A549 (cell line): ENCODE results near the gene GTF3A. TPM values are rescaled to one million over a fixed set of nuclear protein-coding genes. Genes with fewer than 3 reads are reported as not detected.

ENCODE experiments used
- ATAC-seq, 2 experiments: fragments of 200-7000 bp in 1 of 2; fragments of >200 bp in 1 of 2; cut with Nextera tagmentation in 1 of 2; cut with Tn5 transposase in 1 of 2; 3 replicates each; pipeline versions ENCODE4 v1.8.0 to v1.9.1; 2018 to 2020; ENCODE audit warnings: mild to moderate bottlenecking in 1 of 2, moderate library complexity in 1 of 2
- CTCF ChIA-PET: fragments of 300-600 bp; sonication (Branson Sonifier 250); formaldehyde crosslinking; extraction: SDS; loops from one replicate; lab custom pipeline; 2021; ENCODE audit warnings: antibody characterized with exemption, inconsistent platforms; lab: Yijun Ruan, JAX
- POLR2A ChIA-PET: fragments of 350-600 bp; formaldehyde crosslinking; extraction: SDS; loops from one replicate; lab custom pipeline; 2021; ENCODE audit warnings: antibody characterized with exemption, inconsistent platforms; lab: Yijun Ruan, JAX
- DNase-seq, 2 experiments: peaks; one replicate each; pipeline versions ENCODE4 v3.0.0 to v3.0.0-alpha.2; 2011 to 2016; ENCODE audit warnings: low read depth in 1 of 2, low spot score in 1 of 2
- FAIRE-seq: peaks from 2 replicates; lab custom pipeline; 2011; peaks lifted over from hg19 to GRCh38; lab: Jason Lieb, UNC
- H3K27ac ChIP-seq, 2 experiments: fragments of >200 bp; sonication (Bioruptor Twin); formaldehyde crosslinking; 3 replicates each; pipeline ENCODE4 v1.5.1; 2016 to 2017
- H3K4me1 ChIP-seq: fragments of >200 bp; sonication (Bioruptor Twin); formaldehyde crosslinking; 3 replicates; pipeline ENCODE4 v1.6.1; 2016
- H3K4me2 ChIP-seq: fragments of >200 bp; sonication (Bioruptor Twin); formaldehyde crosslinking; 3 replicates; pipeline ENCODE4 v1.6.1; 2016
- H3K4me3 ChIP-seq: fragments of >200 bp; sonication (Bioruptor Twin); formaldehyde crosslinking; 3 replicates; pipeline ENCODE4 v1.5.1; 2016
- H3K9me3 ChIP-seq: fragments of >200 bp; sonication (Bioruptor Twin); formaldehyde crosslinking; 3 replicates; pipeline ENCODE4 v1.6.1; 2016
- BHLHE40 ChIP-seq: IDR thresholded peaks from 2 replicates; pipeline ENCODE4 v1.6.1; 2012; ENCODE audit warnings: low read depth, low read length, inconsistent platforms
- CEBPB ChIP-seq, 2 experiments: fragments of >200 bp in 1 of 2; sonication (Bioruptor Twin) in 1 of 2; formaldehyde crosslinking in 1 of 2; IDR thresholded peaks; 2 replicates each; pipeline ENCODE4 v1.6.1; 2012 to 2016
- CHD2 ChIP-seq: fragments of 150-350 bp; IDR thresholded peaks from 2 replicates; pipeline ENCODE4 v1.6.1; 2014; ENCODE audit warnings: low read length; ENCODE audit not compliant: partially characterized antibody
- EP300 ChIP-seq, 2 experiments: fragments of >200 bp; sonication (Bioruptor Twin); formaldehyde crosslinking; IDR thresholded peaks; 2 replicates in 1 of 2; 3 replicates in 1 of 2; pipeline ENCODE4 v1.6.1; 2016 to 2017
- FOSB ChIP-seq: fragments of 250-450 bp; sonication (Bioruptor Pico); IDR thresholded peaks from 2 replicates; pipeline ENCODE4 v1.5.0; 2020; ENCODE audit warnings: mild to moderate bottlenecking, moderate library complexity
- GATA3 ChIP-seq: IDR thresholded peaks from 2 replicates; pipeline ENCODE4 v1.6.1; 2012; ENCODE audit warnings: borderline replicate concordance
- HOXA7 ChIP-seq: fragments of 250-450 bp; sonication (Bioruptor Pico); IDR thresholded peaks from 2 replicates; pipeline ENCODE4 v1.5.0; 2020; ENCODE audit warnings: mild to moderate bottlenecking, moderate library complexity
- HOXB13 ChIP-seq: fragments of 250-450 bp; sonication (Bioruptor Pico); IDR thresholded peaks from 2 replicates; pipeline ENCODE4 v1.5.0; 2020; ENCODE audit warnings: low read depth, mild to moderate bottlenecking, moderate library complexity
- JUN ChIP-seq, 2 experiments: fragments of >200 bp; sonication (Bioruptor Twin); formaldehyde crosslinking; IDR thresholded peaks; 2 replicates in 1 of 2; 3 replicates in 1 of 2; pipeline ENCODE4 v1.6.1; 2016 to 2017
- KDM1A ChIP-seq: fragments of 200-600 bp; sonication (generic); IDR thresholded peaks from 2 replicates; pipeline ENCODE4 v1.6.1; 2016; ENCODE audit warnings: low read depth, mild to moderate bottlenecking
- KDM5A ChIP-seq: fragments of 200-600 bp; sonication (generic); IDR thresholded peaks from 2 replicates; pipeline ENCODE4 v1.6.1; 2016; ENCODE audit warnings: antibody characterized with exemption, mild to moderate bottlenecking
- MYC ChIP-seq: IDR thresholded peaks from 2 replicates; pipeline ENCODE4 v1.6.1; 2012; ENCODE audit warnings: mild to moderate bottlenecking, inconsistent platforms, low read length, improper control_type of control experiment, borderline replicate concordance
- NFE2L2 ChIP-seq: fragments of 150-350 bp; conservative IDR thresholded peaks from 2 replicates; pipeline ENCODE4 v1.6.1; 2014; ENCODE audit warnings: low read length
- NPAS2 ChIP-seq: fragments of 250-450 bp; sonication (Bioruptor Pico); IDR thresholded peaks from 2 replicates; pipeline ENCODE4 v1.8.0; 2022; ENCODE audit warnings: mild to moderate bottlenecking, moderate library complexity, borderline replicate concordance
- PHF8 ChIP-seq: fragments of 200-600 bp; sonication (generic); IDR thresholded peaks from 2 replicates; pipeline ENCODE4 v1.6.1; 2016; ENCODE audit warnings: low read depth, mild to moderate bottlenecking, antibody characterized with exemption, moderate library complexity, borderline replicate concordance
- RAD21 ChIP-seq, 2 experiments: fragments of >200 bp in 1 of 2; sonication (Bioruptor Twin) in 1 of 2; formaldehyde crosslinking in 1 of 2; IDR thresholded peaks in 1 of 2; conservative IDR thresholded peaks in 1 of 2; 2 replicates in 1 of 2; 3 replicates in 1 of 2; pipeline ENCODE4 v1.6.1; 2012 to 2018; ENCODE audit warnings: inconsistent platforms in 1 of 2
- RARB ChIP-seq: fragments of 250-450 bp; sonication (Bioruptor Pico); IDR thresholded peaks from 2 replicates; pipeline ENCODE4 v1.8.0; 2021; ENCODE audit warnings: mild to moderate bottlenecking, moderate library complexity
- RNF2 ChIP-seq: fragments of 200-600 bp; sonication (generic); IDR thresholded peaks from 2 replicates; pipeline ENCODE4 v1.6.1; 2016; ENCODE audit warnings: low read depth, mild to moderate bottlenecking, antibody characterized with exemption, moderate library complexity, borderline replicate concordance
- SMC3 ChIP-seq: fragments of >200 bp; sonication (Bioruptor Twin); formaldehyde crosslinking; IDR thresholded peaks from 3 replicates; pipeline ENCODE4 v1.6.1; 2018; ENCODE audit warnings: inconsistent platforms
- SREBF2 ChIP-seq: fragments of 450-650 bp; IDR thresholded peaks from 2 replicates; pipeline ENCODE4 v1.6.1; 2014; ENCODE audit warnings: mild to moderate bottlenecking, moderate library complexity
- TP53 ChIP-seq: fragments of 250-450 bp; sonication (Bioruptor Pico); IDR thresholded peaks from 2 replicates; pipeline ENCODE4 v1.5.0; 2021; ENCODE audit warnings: mild to moderate bottlenecking, moderate library complexity
- ZC3H11A ChIP-seq: fragments of 450-650 bp; IDR thresholded peaks from 2 replicates; pipeline ENCODE4 v1.6.1; 2014; ENCODE audit warnings: antibody characterized with exemption, mild to moderate bottlenecking
- ZFP36 ChIP-seq: fragments of 450-650 bp; IDR thresholded peaks from 2 replicates; pipeline ENCODE4 v1.6.1; 2014; ENCODE audit warnings: borderline replicate concordance; ENCODE audit not compliant: partially characterized antibody
- ZNF302 ChIP-seq: fragments of 250-450 bp; sonication (Bioruptor Pico); IDR thresholded peaks from 2 replicates; pipeline ENCODE4 v1.9.0; 2021; ENCODE audit warnings: inconsistent platforms, mild to moderate bottlenecking, moderate library complexity
- ZSCAN20 ChIP-seq: fragments of 250-450 bp; sonication (Bioruptor Pico); IDR thresholded peaks from 2 replicates; pipeline ENCODE4 v1.8.0; 2022; ENCODE audit warnings: mild to moderate bottlenecking, moderate library complexity
- WGBS: methylation state at CpG from one replicate; pipeline ENCODE4 v1.1.6; 2017; ENCODE audit errors: missing lambda C conversion rate; 5-methylcytosine and 5-hydroxymethylcytosine counted together
- polyA plus RNA-seq, 4 experiments: library from polyadenylated mRNA; depleted of rRNA in 3 of 4; stranded (reverse); fragments of >200 nt; fragmentation: RNase III in 1 of 4; extraction: RNeasy Plus Mini Kit Qiagen cat#74134 plus additional on column Dnase treatment in 1 of 4; gene quantifications; 2 replicates in 3 of 4; 3 replicates in 1 of 4; pipeline ENCODE4 v1.2.3, GENCODE V29; 2011 to 2017
- TF ChIP-seq, protein P1 (sequence below): fragments of 150-350 bp; IDR thresholded peaks from 2 replicates; pipeline ENCODE4 v1.6.1; 2014; ENCODE audit warnings: low read depth, mild to moderate bottlenecking, low read length
- TF ChIP-seq, protein P2 (sequence below): fragments of >200 bp; sonication (Bioruptor Twin); formaldehyde crosslinking; IDR thresholded peaks from 3 replicates; pipeline ENCODE4 v1.5.1; 2016
- TF ChIP-seq, protein P3 (sequence below): fragments of >200 bp; sonication (Bioruptor Twin); formaldehyde crosslinking; IDR thresholded peaks from 2 replicates; pipeline ENCODE4 v1.6.1; 2016
- TF ChIP-seq, protein P4 (sequence below): IDR thresholded peaks from 2 replicates; pipeline ENCODE4 v1.6.1; 2012
- TF ChIP-seq, protein P5 (sequence below): fragments of 200-600 bp; sonication (generic); IDR thresholded peaks from 2 replicates; pipeline ENCODE4 v1.6.1; 2016; ENCODE audit warnings: antibody characterized with exemption, mild to moderate bottlenecking, moderate library complexity

GTF3A gene
- polyA plus RNA-seq, 2 of the 4 experiments (the other 2 are of a cell fraction): 93.1 to 132 TPM

DNA sequence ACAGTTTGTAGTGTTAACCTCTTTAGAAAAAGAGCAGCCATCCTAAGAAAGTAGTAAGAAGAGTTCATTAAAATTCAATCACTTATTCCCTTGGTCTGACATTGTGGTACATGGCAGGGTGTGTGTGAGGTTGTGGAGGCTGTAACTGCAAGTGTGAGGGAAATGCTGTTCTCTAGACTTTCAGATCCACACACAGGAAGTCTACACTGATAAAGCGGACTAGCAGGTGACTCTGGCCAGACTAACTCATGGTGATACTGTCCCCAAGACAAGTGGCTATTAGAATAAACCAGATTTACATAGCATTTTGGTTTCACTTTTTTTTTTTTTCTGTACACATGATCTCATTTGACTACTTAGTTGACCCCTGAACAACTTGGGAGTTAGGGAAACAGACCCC lies 16.0 kb downstream of the GTF3A start (continued):
- TF ChIP-seq, protein P1, sequence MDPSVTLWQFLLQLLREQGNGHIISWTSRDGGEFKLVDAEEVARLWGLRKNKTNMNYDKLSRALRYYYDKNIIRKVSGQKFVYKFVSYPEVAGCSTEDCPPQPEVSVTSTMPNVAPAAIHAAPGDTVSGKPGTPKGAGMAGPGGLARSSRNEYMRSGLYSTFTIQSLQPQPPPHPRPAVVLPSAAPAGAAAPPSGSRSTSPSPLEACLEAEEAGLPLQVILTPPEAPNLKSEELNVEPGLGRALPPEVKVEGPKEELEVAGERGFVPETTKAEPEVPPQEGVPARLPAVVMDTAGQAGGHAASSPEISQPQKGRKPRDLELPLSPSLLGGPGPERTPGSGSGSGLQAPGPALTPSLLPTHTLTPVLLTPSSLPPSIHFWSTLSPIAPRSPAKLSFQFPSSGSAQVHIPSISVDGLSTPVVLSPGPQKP: no peak
- TF ChIP-seq, all 56 proteins: peak for 0

DNA sequence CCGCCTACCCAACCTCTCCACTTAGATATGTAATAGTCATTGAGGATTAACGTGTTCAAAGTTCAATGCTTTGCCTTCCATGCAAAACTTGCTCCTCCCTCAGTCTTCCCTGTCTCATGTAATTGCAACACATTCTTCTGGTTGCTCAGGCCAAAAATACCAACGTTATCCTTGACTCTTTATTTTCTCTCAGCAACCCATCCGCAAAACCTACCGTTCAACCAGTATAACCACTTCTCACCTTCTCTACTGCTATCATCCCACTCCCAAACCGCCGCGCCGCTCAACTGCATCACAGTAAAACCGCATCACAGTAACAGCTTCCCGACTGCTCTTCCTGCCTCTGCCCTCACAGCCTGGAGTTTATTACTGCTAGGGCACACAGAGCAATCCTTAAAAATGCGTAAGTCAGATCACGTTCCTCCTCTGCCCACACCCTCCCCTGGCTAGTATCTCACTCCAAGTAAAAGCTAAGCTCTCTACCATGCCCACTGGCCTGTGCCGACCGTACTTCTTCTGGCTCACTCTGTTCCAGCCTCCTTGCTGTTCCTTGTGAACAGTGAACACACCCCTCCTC lies 17.7 kb downstream of the GTF3A start:
- ChIA-PET CTCF (interaction anchor here (1.1 kb wide), 1 partner anchor 12 kb away, joined by 3 read pairs; no protein-coding TSS in a partner anchor), POLR2A (no interaction called here)
- no peaks in the 10 kb centered on the region for H3K4me1 ChIP-seq
- no peak overlapping the region for H3K4me2 ChIP-seq
- no peak for TF ChIP-seq EP300 (IDR thresholded peaks at IDR 0.05)
- no peak for TF ChIP-seq HOXA7 (CRISPR knock-in tag)
- no peak for TF ChIP-seq PHF8
- no peak for TF ChIP-seq RNF2
- TF ChIP-seq NFE2L2: no peak
- TF ChIP-seq BHLHE40: no peak
- TF ChIP-seq RAD21 (conservative IDR thresholded peaks at IDR 0.05 in 1 of 2, IDR thresholded peaks at IDR 0.05 in 1 of 2): no peak
- TF ChIP-seq, protein P2, sequence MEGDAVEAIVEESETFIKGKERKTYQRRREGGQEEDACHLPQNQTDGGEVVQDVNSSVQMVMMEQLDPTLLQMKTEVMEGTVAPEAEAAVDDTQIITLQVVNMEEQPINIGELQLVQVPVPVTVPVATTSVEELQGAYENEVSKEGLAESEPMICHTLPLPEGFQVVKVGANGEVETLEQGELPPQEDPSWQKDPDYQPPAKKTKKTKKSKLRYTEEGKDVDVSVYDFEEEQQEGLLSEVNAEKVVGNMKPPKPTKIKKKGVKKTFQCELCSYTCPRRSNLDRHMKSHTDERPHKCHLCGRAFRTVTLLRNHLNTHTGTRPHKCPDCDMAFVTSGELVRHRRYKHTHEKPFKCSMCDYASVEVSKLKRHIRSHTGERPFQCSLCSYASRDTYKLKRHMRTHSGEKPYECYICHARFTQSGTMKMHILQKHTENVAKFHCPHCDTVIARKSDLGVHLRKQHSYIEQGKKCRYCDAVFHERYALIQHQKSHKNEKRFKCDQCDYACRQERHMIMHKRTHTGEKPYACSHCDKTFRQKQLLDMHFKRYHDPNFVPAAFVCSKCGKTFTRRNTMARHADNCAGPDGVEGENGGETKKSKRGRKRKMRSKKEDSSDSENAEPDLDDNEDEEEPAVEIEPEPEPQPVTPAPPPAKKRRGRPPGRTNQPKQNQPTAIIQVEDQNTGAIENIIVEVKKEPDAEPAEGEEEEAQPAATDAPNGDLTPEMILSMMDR: no peak
- no peak for TF ChIP-seq CEBPB (IDR thresholded peaks at IDR 0.05)
- TF ChIP-seq ZFP36: no peak
- no peak for TF ChIP-seq ZSCAN20 (CRISPR knock-in tag)
- no peak for TF ChIP-seq JUN (IDR thresholded peaks at IDR 0.05)
- TF ChIP-seq CHD2: no peak
- no peak for TF ChIP-seq KDM1A
- no peak for TF ChIP-seq SMC3
- no peak for TF ChIP-seq HOXB13
- no peak for TF ChIP-seq NPAS2 (CRISPR knock-in tag)
- TF ChIP-seq, protein P3, sequence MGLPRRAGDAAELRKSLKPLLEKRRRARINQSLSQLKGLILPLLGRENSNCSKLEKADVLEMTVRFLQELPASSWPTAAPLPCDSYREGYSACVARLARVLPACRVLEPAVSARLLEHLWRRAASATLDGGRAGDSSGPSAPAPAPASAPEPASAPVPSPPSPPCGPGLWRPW: no peak
- 91% methylated on average over 15 of the region's 15 CpGs for WGBS
- H3K9me3 ChIP-seq: no peaks in the 10 kb centered on the region
- H3K4me3 ChIP-seq: no peak overlapping the region
- FAIRE-seq: no peak
- no peak for ATAC-seq
- no peak for DNase-seq
- no peak overlapping the region for H3K27ac ChIP-seq

DNA sequence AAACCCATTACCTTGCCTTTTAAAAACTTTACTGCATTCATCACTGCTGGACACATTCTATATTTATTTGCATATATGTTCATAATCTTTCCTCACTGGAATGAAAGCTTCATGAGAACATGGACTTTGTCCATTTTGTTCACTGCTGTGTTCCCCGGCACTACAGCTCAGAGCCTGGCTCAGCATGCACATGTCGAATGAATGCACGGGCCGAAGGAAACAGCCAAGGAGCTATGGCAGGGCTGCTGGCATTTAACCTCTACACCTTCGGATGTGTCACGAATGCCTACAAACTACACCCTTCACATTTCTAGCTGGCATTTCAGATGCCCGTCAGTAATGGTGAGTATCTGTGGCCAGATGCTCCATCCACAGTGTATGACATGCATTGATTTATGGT lies 18.4 kb downstream of the GTF3A start:
- POLR2A ChIA-PET: no interaction called here
- no peak for DNase-seq
- CTCF ChIA-PET: interaction anchor here (1.1 kb wide), 1 partner anchor 12 kb away, joined by 3 read pairs; no protein-coding TSS in a partner anchor
- no peak for ATAC-seq
- Histone ChIP-seq H3K27ac (no peak overlapping the region), H3K4me1 (no peaks in the 10 kb centered on the region), H3K9me3 (no peaks in the 10 kb centered on the region), H3K4me3 (no peak overlapping the region), H3K4me2 (no peak overlapping the region)
- WGBS: 92% methylated on average over 7 of the region's 7 CpGs
- FAIRE-seq: no peak
- no peak for TF ChIP-seq ZC3H11A
- TF ChIP-seq JUN (IDR thresholded peaks at IDR 0.05): no peak
- no peak for TF ChIP-seq ZNF302 (CRISPR knock-in tag)
- TF ChIP-seq FOSB: no peak
- no peak for TF ChIP-seq RARB (CRISPR knock-in tag)
- no peak for TF ChIP-seq SREBF2
- TF ChIP-seq HOXB13: no peak
- TF ChIP-seq, protein P4, sequence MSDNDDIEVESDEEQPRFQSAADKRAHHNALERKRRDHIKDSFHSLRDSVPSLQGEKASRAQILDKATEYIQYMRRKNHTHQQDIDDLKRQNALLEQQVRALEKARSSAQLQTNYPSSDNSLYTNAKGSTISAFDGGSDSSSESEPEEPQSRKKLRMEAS: no peak
- TF ChIP-seq KDM5A: no peak
- no peak for TF ChIP-seq MYC
- TF ChIP-seq, protein P5, sequence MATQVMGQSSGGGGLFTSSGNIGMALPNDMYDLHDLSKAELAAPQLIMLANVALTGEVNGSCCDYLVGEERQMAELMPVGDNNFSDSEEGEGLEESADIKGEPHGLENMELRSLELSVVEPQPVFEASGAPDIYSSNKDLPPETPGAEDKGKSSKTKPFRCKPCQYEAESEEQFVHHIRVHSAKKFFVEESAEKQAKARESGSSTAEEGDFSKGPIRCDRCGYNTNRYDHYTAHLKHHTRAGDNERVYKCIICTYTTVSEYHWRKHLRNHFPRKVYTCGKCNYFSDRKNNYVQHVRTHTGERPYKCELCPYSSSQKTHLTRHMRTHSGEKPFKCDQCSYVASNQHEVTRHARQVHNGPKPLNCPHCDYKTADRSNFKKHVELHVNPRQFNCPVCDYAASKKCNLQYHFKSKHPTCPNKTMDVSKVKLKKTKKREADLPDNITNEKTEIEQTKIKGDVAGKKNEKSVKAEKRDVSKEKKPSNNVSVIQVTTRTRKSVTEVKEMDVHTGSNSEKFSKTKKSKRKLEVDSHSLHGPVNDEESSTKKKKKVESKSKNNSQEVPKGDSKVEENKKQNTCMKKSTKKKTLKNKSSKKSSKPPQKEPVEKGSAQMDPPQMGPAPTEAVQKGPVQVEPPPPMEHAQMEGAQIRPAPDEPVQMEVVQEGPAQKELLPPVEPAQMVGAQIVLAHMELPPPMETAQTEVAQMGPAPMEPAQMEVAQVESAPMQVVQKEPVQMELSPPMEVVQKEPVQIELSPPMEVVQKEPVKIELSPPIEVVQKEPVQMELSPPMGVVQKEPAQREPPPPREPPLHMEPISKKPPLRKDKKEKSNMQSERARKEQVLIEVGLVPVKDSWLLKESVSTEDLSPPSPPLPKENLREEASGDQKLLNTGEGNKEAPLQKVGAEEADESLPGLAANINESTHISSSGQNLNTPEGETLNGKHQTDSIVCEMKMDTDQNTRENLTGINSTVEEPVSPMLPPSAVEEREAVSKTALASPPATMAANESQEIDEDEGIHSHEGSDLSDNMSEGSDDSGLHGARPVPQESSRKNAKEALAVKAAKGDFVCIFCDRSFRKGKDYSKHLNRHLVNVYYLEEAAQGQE: no peak
- no peak for TF ChIP-seq GATA3
- no peak for TF ChIP-seq PHF8
- no peak for TF ChIP-seq TP53 (CRISPR knock-in tag)
- no peak for TF ChIP-seq SMC3
